RWPE1 (cell line): ENCODE measurements around the gene KLK13.

Experiments used
- CTCF ChIA-PET: fragments of 350-600 bp; sonication (Branson Sonifier 250); formaldehyde crosslinking; extraction: SDS; loops from one replicate; lab custom pipeline; 2021; lab: Yijun Ruan, JAX
- POLR2A ChIA-PET: fragments of 400-600 bp; formaldehyde crosslinking; extraction: SDS; loops from one replicate; lab custom pipeline; 2020; ENCODE audit warnings: antibody characterized with exemption; ENCODE audit not compliant: low non-redundant PET; lab: Yijun Ruan, JAX
- DNase-seq: peaks from one replicate; pipeline ENCODE4 v3.0.0; 2012; ENCODE audit warnings: low spot score
- H3K27ac ChIP-seq: fragments of 450-650 bp; 2 replicates; pipeline ENCODE4 v1.5.1; 2017
- TF ChIP-seq, protein P1 (sequence below): fragments of 450-650 bp; conservative IDR thresholded peaks from 2 replicates; pipeline ENCODE4 v1.5.1; 2017; ENCODE audit warnings: low read depth, mild to moderate bottlenecking

Gene KLK13

DNA sequence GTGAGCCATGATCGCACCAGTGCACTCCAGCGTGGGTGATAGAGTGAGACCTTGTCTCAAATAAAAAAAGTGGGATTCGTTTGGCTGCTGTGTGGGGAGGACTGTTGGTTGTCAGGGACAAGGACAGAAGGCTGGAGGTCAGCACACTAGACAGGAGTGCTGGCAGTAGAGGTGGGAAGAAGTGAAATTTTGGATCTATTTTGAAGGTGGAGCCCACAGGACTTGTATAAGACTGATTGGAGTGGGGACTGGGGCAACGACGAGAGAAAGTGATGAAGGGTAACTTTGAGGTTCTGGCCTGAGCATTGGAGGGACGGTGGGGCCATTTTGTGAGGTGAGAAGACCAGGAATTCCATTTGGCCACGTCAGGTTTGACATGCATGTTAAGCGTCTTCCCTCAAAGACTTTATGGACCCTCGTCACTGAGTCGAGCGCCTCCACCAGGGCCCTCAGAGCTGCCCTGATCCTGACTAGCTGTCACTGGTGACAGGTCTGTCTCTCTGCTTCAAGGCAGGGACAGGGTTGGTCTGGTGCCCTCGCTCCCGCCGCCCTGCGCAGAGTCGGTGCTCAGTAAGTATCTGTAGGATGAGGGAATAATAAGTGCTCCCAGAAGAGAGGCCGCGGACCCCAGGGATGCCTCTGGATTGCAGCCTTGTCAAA, 42.6 kb upstream of the KLK13 start:
- TF ChIP-seq, protein P1, sequence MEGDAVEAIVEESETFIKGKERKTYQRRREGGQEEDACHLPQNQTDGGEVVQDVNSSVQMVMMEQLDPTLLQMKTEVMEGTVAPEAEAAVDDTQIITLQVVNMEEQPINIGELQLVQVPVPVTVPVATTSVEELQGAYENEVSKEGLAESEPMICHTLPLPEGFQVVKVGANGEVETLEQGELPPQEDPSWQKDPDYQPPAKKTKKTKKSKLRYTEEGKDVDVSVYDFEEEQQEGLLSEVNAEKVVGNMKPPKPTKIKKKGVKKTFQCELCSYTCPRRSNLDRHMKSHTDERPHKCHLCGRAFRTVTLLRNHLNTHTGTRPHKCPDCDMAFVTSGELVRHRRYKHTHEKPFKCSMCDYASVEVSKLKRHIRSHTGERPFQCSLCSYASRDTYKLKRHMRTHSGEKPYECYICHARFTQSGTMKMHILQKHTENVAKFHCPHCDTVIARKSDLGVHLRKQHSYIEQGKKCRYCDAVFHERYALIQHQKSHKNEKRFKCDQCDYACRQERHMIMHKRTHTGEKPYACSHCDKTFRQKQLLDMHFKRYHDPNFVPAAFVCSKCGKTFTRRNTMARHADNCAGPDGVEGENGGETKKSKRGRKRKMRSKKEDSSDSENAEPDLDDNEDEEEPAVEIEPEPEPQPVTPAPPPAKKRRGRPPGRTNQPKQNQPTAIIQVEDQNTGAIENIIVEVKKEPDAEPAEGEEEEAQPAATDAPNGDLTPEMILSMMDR, result no peak
- POLR2A ChIA-PET, result no interaction called here
- peak; percentile 18 for DNase-seq
- CTCF ChIA-PET, result no interaction called here
- peak overlapping the region; percentile 72 for H3K27ac ChIP-seq

DNA sequence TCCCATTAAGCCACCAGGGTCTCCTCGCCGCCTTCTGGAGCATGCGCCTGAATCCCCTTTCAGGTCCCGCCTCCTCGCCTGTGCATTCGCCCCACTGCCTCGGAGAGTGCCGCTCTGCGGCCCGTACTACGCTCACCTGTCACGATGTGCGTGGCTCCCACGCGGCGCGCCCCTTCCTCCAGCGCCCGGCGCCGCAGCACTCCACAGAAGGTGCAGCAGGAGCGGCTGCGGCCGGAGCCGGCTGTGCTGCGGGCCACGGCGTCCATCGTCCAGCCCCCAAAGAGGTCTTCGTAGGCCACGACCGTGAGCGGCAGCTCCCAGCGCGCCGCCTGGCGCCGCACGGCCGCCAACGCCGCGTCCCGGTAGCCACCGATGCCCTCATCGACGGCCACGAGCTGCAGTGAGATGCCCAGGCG, 39.0 kb upstream of the KLK13 start:
- ChIA-PET POLR2A (no interaction called here), CTCF (no interaction called here)
- TF ChIP-seq, protein P1, result no peak
- H3K27ac ChIP-seq, result no peak overlapping the region
- DNase-seq, result no peak

DNA sequence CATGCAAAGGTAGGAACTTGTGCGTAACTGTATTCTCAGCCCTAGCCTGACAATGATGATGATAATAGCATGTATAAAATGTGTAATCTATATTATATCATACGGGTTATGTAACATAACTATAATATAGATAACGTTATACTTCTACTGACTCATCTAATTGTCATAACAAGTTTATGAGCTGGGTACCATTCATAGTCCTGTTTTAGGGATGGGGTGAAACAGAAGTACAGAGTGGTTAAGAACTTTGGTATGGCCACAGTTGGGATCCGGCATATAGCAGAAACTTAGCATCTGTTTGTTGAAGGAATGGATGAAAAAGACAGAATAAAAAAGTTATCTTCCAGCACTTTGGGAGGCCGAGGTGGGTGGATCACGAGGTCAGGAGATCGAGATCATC, 38.1 kb upstream of the KLK13 start:
- TF ChIP-seq, protein P1, result no peak
- no peak for DNase-seq
- H3K27ac ChIP-seq, result no peak overlapping the region
- ChIA-PET CTCF (no interaction called here), POLR2A (no interaction called here)

DNA sequence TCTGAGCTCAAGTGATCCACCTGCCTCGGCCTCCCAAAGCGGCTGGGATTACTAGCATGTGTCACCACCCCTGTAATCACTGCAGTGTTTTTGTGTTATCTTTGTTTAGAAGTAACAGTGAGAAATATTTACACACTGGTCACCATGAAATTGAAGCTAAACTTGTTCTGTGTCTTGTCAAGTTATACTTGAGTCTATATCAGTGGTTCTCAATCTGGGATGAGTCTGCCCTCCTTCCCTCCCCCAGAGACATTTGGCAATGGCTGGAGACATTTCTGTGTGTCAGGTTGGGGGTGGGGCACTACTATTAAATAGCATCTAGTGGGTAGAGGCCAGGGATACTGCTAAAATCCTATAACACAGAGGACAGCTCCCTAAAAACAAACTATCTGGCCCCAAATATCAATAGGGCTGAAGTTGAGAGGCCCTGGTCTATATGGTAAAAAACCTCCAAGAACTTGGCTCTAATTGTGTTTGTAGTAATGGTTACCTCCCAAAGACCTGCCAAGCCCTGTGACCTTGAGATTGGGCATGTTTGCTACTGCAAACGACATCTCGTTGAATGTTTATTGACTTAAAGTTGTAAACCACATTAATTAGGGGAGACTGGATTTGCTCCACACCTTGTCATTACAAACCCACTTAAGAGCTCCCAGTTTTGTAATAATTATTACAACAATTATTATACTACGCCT, 36.4 kb upstream of the KLK13 start:
- CTCF ChIA-PET, result interaction anchor here (2.3 kb wide), 1 partner anchor 80 kb away, joined by 12 read pairs; no protein-coding TSS in a partner anchor
- TF ChIP-seq, protein P1, result no peak
- no peak for DNase-seq
- H3K27ac ChIP-seq, result no peak overlapping the region
- POLR2A ChIA-PET, result no interaction called here

DNA sequence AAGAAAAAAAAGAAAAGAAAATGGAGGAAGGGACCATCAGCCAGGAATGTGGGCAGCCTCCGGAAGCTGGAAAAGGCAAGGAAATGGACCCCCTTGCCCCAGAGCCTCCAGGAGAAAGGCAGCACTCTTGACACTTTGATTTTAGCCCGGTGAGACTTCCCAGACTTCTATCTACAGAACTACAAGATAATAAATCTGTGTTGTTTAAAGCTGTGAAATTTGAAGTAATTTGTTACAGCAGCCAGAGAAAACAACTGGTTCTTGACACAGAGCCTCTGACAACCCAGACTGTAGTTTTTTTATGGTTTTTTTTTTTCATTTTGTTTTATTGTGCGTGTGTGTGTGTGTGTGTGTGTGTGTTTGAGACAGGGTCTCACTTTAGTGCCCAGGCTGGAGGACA, 35.7 kb upstream of the KLK13 start:
- ChIA-PET CTCF (interaction anchor here (2.3 kb wide), 1 partner anchor 80 kb away, joined by 12 read pairs; no protein-coding TSS in a partner anchor), POLR2A (interaction anchor here (0.6 kb wide), 1 partner anchor 77 kb away, joined by 3 read pairs; no protein-coding TSS in a partner anchor)
- no peak for DNase-seq
- H3K27ac ChIP-seq, result peak overlapping the region; percentile 4; the same call in 1 of the 2 replicates
- TF ChIP-seq, protein P1, result no peak

DNA sequence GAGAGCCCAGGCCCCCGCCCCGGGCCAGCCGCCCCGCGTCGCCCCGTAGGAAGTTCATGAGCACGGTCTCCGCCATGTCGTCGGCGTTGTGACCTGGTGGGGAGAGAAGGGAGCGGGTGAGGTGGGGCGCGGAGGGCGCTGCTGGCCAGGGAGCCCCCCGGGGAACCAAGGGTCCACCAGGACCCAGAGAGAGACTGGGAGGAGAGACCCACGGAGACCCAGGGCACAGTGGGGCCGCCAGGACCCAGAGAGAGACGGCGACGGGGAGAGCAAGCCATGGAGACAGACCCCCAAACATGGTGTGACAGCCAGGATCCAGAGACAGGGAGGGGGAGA, 34.1 kb upstream of the KLK13 start:
- DNase-seq, result no peak
- ChIA-PET CTCF (interaction anchor here (2.3 kb wide), 1 partner anchor 78 kb away, joined by 12 read pairs; no protein-coding TSS in a partner anchor), POLR2A (no interaction called here)
- H3K27ac ChIP-seq, result no peak overlapping the region
- TF ChIP-seq, protein P1, result no peak
